ENCODE results near the gene PRPS1.
"Not testable (repeated sequence)": the region's sequence is repeated elsewhere in the genome, so short reads cannot be mapped to it uniquely, and the experiment has no call there.

Gene PRPS1

GRCh38 chrX:107662145-107662544, 33.8 kb downstream of the PRPS1 start:
- TF ChIP-seq CTCF (IDR thresholded peaks at IDR 0.05), result no peak

DNA sequence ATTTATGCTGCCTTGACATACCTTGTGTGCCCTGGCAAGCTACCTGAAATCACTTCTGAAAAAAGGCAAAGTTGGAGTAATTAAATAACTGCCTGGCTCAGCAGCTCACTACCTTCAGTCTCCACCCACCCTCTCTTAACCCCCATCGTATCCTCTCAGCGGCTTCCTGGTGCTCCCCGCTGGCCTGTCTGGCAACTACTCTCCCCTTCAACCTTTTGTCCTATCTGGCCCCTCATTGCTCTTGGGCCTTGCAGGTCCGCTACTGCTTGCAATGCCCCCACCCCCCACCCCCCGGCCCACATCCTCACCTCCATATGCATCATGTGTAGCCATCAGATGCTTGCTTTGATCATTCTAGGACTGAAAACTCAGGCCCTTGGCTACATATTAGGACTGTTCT, 34.5 kb downstream of the PRPS1 start:
- no peak overlapping the region for H3K27ac ChIP-seq
- no peaks in the 10 kb centered on the region for H3K36me3 ChIP-seq
- no peak overlapping the region for H3K4me3 ChIP-seq (ENCODE audit: low read depth in 1 of 2, low read length in 1 of 2)
- H3K4me1 ChIP-seq (ENCODE audit: control insufficient read depth in 1 of 2, insufficient read depth in 1 of 2, low read depth in 1 of 2, low read length in 1 of 2), result no peaks in the 10 kb centered on the region
- no peaks in the 10 kb centered on the region for H3K9me3 ChIP-seq
- no peak for TF ChIP-seq CTCF (IDR thresholded peaks at IDR 0.05)
- no peaks in the 10 kb centered on the region for H3K27me3 ChIP-seq

More at GRCh38 chrX:107662145-107662544, 33.8 kb downstream of the PRPS1 start:
- Histone ChIP-seq H3K36me3 (no peaks in the 10 kb centered on the region), H3K27me3 (no peaks in the 10 kb centered on the region), H3K9me3 (no peaks in the 10 kb centered on the region), H3K4me3 (ENCODE audit: low read depth in 1 of 2, low read length in 1 of 2) (no peak overlapping the region), H3K27ac (no peak overlapping the region), H3K4me1 (ENCODE audit: control insufficient read depth in 1 of 2, insufficient read depth in 1 of 2, low read depth in 1 of 2, low read length in 1 of 2) (no peaks in the 10 kb centered on the region)

- H3K4me3 ChIP-seq (ENCODE audit: low read depth in 1 of 2, low read length in 1 of 2), result no peak overlapping the region
- no peaks in the 10 kb centered on the region for H3K36me3 ChIP-seq
- no peaks in the 10 kb centered on the region for H3K4me1 ChIP-seq (ENCODE audit: control insufficient read depth in 1 of 2, insufficient read depth in 1 of 2, low read depth in 1 of 2, low read length in 1 of 2)
- no peak for TF ChIP-seq CTCF (IDR thresholded peaks at IDR 0.05)
- no peaks in the 10 kb centered on the region for H3K9me3 ChIP-seq
- H3K27ac ChIP-seq, result no peak overlapping the region
- no peaks in the 10 kb centered on the region for H3K27me3 ChIP-seq
Measured at GRCh38 chrX:107666931-107667330, 38.6 kb downstream of the PRPS1 start.

DNA sequence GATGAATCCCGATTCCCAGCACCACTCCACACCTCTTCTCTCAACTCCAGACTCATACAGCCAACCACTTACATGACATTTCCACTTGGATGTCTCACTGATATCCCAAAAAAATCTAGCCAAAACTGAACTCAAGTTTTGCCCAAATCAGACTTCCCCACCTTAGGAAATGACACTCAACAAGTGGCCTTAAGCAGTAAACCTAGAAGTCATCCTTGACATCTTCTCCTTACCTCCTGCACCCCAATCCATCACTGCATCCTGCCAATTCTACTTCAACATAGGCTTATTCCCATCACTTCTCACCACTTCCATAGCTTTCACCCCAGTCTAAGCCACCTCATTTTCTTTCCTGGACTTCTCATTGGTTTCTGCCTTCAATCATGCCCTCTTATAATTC, 39.1 kb downstream of the PRPS1 start:
- H3K4me3 ChIP-seq (ENCODE audit: low read depth in 1 of 2, low read length in 1 of 2), result no peak overlapping the region
- no peaks in the 10 kb centered on the region for H3K4me1 ChIP-seq (ENCODE audit: control insufficient read depth in 1 of 2, insufficient read depth in 1 of 2, low read depth in 1 of 2, low read length in 1 of 2)
- no peaks in the 10 kb centered on the region for H3K27me3 ChIP-seq
- no peaks in the 10 kb centered on the region for H3K9me3 ChIP-seq
- TF ChIP-seq CTCF (IDR thresholded peaks at IDR 0.05), result no peak
- H3K36me3 ChIP-seq, result no peaks in the 10 kb centered on the region
- H3K27ac ChIP-seq, result no peak overlapping the region

- H3K27me3 ChIP-seq; H3K4me1 ChIP-seq (ENCODE audit: control insufficient read depth in 1 of 2, insufficient read depth in 1 of 2, low read depth in 1 of 2, low read length in 1 of 2); H3K27ac ChIP-seq; H3K4me3 ChIP-seq (ENCODE audit: low read depth in 1 of 2, low read length in 1 of 2); H3K9me3 ChIP-seq; H3K36me3 ChIP-seq: not testable (repeated sequence)
Measured at GRCh38 chrX:107668710-107669109, 40.4 kb downstream of the PRPS1 start.

GRCh38 chrX:107669261-107669660, 41.0 kb downstream of the PRPS1 start:
- Histone ChIP-seq H3K27ac (no peak overlapping the region), H3K4me3 (ENCODE audit: low read depth in 1 of 2, low read length in 1 of 2) (no peak overlapping the region), H3K27me3 (no peaks in the 10 kb centered on the region), H3K36me3 (no peaks in the 10 kb centered on the region), H3K4me1 (ENCODE audit: control insufficient read depth in 1 of 2, insufficient read depth in 1 of 2, low read depth in 1 of 2, low read length in 1 of 2) (peaks cover 13 to 14% of the 10 kb centered on the region in 2 experiments), H3K9me3 (no peaks in the 10 kb centered on the region)
- TF ChIP-seq CTCF (IDR thresholded peaks at IDR 0.05), result no peak
